HG02763 (cell line): ENCODE measurements around the gene THSD4.

Source experiments
- ATAC-seq: cut with Tn5 transposase; IDR thresholded peaks from one replicate; pipeline ENCODE4 v1.9.1; 2021; ENCODE audit warnings: mild to moderate bottlenecking, moderate library complexity; ENCODE audit not compliant: unreplicated experiment

Gene THSD4

GRCh38 chr15:71096676-71097075, 18.6 kb upstream of the THSD4 start:
- no peak for ATAC-seq

- no peak for ATAC-seq
These were observed 17.4 kb upstream of the THSD4 start for GRCh38 chr15:71097890-71098289.

GRCh38 chr15:71098920-71099319, 16.4 kb upstream of the THSD4 start:
- no peak for ATAC-seq

GRCh38 chr15:71103102-71103676, 12.1 kb upstream of the THSD4 start:
- no peak for ATAC-seq

GRCh38 chr15:71104636-71105035, 10.6 kb upstream of the THSD4 start:
- no peak for ATAC-seq

- ATAC-seq, result no peak
These were observed 9.8 kb upstream of the THSD4 start for GRCh38 chr15:71105444-71105843.

GRCh38 chr15:71106802-71107500, 8.3 kb upstream of the THSD4 start:
- no peak for ATAC-seq

GRCh38 chr15:71107501-71107815, 7.8 kb upstream of the THSD4 start:
- no peak for ATAC-seq

GRCh38 chr15:71109130-71109529, 6.1 kb upstream of the THSD4 start:
- no peak for ATAC-seq

- no peak for ATAC-seq
These were observed 5.4 kb upstream of the THSD4 start for GRCh38 chr15:71109905-71110304.

- no peak for ATAC-seq
These were observed 4.7 kb upstream of the THSD4 start for GRCh38 chr15:71110405-71111180.

GRCh38 chr15:71111181-71111565, 4.1 kb upstream of the THSD4 start:
- no peak for ATAC-seq

GRCh38 chr15:71111950-71112349, 3.3 kb upstream of the THSD4 start:
- ATAC-seq, result no peak

- ATAC-seq, result no peak
These were observed 2.8 kb upstream of the THSD4 start for GRCh38 chr15:71112429-71112828.

GRCh38 chr15:71114066-71114680, 1.1 kb upstream of the THSD4 start:
- no peak for ATAC-seq

GRCh38 chr15:71115567-71116351, 488 bp downstream of the THSD4 start:
- peak; percentile 40 for ATAC-seq

- ATAC-seq, result no peak
These were observed 1.1 kb downstream of the THSD4 start for GRCh38 chr15:71116366-71116765.

GRCh38 chr15:71116942-71117341, 1.7 kb downstream of the THSD4 start:
- ATAC-seq, result no peak

- no peak for ATAC-seq
These were observed 2.5 kb downstream of the THSD4 start for GRCh38 chr15:71117714-71118305.

GRCh38 chr15:71118345-71118744, 3.1 kb downstream of the THSD4 start:
- ATAC-seq, result no peak
